IPS DF 6.9 (cell line): Measurements from ENCODE around the gene CLDN18.

Experiments
- DNase-seq: peaks from one replicate; pipeline ENCODE4 v3.0.0-alpha.2; 2013; ENCODE audit warnings: low read depth, low spot score
- H3K27ac ChIP-seq: one replicate; pipeline ENCODE4 v1.5.1; 2013; ENCODE audit warnings: low read length, control low read depth
- H3K27me3 ChIP-seq: 2 replicates; pipeline ENCODE4 v1.6.1; 2013; ENCODE audit warnings: mild to moderate bottlenecking, low read length; ENCODE audit not compliant: control insufficient read depth, insufficient read depth
- H3K36me3 ChIP-seq: 2 replicates; pipeline ENCODE4 v1.6.1; 2013; ENCODE audit warnings: low read length; ENCODE audit not compliant: control insufficient read depth, insufficient read depth
- H3K4me1 ChIP-seq: 2 replicates; pipeline ENCODE4 v1.6.1; 2013; ENCODE audit warnings: low read length; ENCODE audit not compliant: control insufficient read depth, insufficient read depth
- H3K4me3 ChIP-seq: 2 replicates; pipeline ENCODE4 v1.5.1; 2013; ENCODE audit warnings: mild to moderate bottlenecking, low read length
- H3K9me3 ChIP-seq: 2 replicates; pipeline ENCODE4 v1.6.1; 2013; ENCODE audit warnings: low read length, inconsistent platforms; ENCODE audit not compliant: control insufficient read depth, insufficient read depth
- WGBS: extraction: QIAGEN DNeasy Blood & Tissue Kit; methylation state at CpG from one replicate; pipeline ENCODE4 v1.1.7; 2013; ENCODE audit warnings: mixed read lengths, missing lambda C conversion rate; ENCODE audit not compliant: insufficient read length, insufficient coverage; 5-methylcytosine and 5-hydroxymethylcytosine counted together

Gene CLDN18

DNA sequence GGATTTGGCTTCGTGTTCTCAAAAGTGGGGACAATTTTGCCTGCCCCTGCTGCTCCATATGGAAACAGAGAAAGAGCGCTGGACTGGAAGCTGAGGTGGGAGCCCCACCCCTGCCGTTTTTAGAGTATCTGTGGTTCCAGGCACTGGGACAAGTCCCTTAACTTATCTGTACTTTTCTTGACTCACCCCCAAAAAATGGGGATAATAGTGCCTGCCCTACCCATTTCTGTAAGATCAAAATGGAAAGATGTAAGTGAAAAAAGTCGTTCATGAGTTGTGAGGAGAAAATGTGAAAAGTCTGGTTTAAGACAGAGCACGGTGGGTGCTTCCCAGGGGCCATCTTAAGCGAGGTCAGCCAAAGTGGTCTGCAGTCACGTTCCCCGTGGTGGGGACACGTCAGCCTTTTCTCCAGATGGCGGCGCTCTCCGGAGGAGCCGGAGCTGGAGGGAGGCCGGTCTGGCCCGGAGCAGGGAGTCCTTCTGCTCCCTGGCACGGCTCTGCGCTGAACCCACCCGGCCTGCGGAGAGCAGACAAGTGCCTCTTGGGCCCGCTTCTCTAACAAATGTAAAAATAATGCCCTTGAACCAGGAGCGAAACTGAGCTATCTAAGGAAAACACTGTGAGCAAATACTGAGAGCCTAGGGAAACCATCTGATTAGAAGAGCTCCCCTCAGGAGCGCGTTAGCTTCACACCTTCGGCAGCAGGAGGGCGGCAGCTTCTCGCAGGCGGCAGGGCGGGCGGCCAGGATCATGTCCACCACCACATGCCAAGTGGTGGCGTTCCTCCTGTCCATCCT is at the start of gene CLDN18:
TSS of gene CLDN18 (plus strand) at position 690 of the 797 bp plus-strand sequence. CDS start at position 751, 61 bp downstream.
- no CpG with 5 or more reads among the region's 30 CpGs for WGBS
- H3K4me1 ChIP-seq: 0 out of 2 replicates have a peak, but pooled peaks cover 1% of the 10 kb centered on the region
- no peak for DNase-seq
- H3K9me3 ChIP-seq: no peaks in the 10 kb centered on the region
- H3K27ac ChIP-seq: no peak within 1 kb of the TSS
- no peak within 1 kb of the TSS for H3K4me3 ChIP-seq
- no peaks in the 10 kb centered on the region; the same call in 1 of the 2 replicates for H3K36me3 ChIP-seq
- H3K27me3 ChIP-seq: no peaks in the 10 kb centered on the region

GRCh38 chr3:137962251-137962650 is 47.7 kb upstream of the CLDN18 start:
- H3K9me3 ChIP-seq: no peaks in the 10 kb centered on the region
- no CpG with 5 or more reads among the region's 7 CpGs for WGBS
- no peak overlapping the region for H3K27ac ChIP-seq
- H3K27me3 ChIP-seq: no peaks in the 10 kb centered on the region
- DNase-seq: no peak
- H3K36me3 ChIP-seq: no peaks in the 10 kb centered on the region
- H3K4me1 ChIP-seq: no peaks in the 10 kb centered on the region; the same call in 1 of the 2 replicates
- no peak overlapping the region for H3K4me3 ChIP-seq

DNA sequence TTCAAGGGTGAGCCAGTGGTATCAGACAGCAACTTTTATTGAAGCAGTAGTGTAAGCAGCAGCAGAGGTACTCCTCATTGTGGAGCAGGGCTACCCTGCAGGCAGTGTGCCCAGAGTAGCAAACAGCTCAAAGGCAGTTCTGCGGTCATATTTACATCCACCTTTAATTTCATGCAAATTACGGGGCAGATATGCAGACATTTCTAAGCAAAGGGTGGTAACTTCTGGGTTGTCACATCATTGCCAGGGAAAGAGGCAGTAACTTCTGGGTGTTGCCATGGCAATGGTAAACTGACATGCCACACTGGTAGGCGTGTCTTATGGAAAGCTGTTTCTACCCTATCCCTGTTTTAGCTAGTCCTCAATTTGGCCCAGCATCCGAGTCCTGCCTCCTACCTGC is 46.5 kb upstream of the CLDN18 start:
- H3K27ac ChIP-seq: no peak overlapping the region
- no peaks in the 10 kb centered on the region; the same call in 1 of the 2 replicates for H3K4me1 ChIP-seq
- no CpG with 5 or more reads among the region's 4 CpGs for WGBS
- H3K4me3 ChIP-seq: no peak overlapping the region
- no peak for DNase-seq
- H3K27me3 ChIP-seq: no peaks in the 10 kb centered on the region
- no peaks in the 10 kb centered on the region for H3K36me3 ChIP-seq
- H3K9me3 ChIP-seq: no peaks in the 10 kb centered on the region

GRCh38 chr3:137970914-137971831 is 38.8 kb upstream of the CLDN18 start:
- H3K4me3 ChIP-seq: no peak overlapping the region
- peak; percentile 68 for DNase-seq
- peaks cover 1% of the 10 kb centered on the region; the same call in 1 of the 2 replicates for H3K4me1 ChIP-seq
- no peaks in the 10 kb centered on the region for H3K9me3 ChIP-seq
- no peaks in the 10 kb centered on the region for H3K36me3 ChIP-seq
- H3K27me3 ChIP-seq: no peaks in the 10 kb centered on the region
- H3K27ac ChIP-seq: no peak overlapping the region
- WGBS: no CpG with 5 or more reads among the region's 18 CpGs

DNA sequence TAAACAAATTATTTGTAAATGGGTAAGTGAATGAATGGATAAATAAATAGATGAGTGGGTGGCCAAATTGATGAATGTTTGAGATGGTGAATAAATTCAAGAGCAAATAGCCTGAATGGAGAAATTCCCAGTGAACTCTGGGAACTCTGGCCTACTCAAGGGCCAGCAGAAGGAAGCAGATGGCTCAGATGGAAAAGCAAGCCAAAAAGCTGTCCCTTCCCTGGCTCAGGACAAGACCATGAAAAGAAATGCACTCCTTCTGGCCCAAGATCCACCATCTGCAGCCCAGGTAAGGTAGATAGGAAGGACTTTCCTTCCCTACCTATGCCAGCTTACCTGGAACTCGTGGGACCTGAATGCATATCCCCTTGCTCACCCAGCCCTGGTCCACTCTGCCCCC is 37.6 kb upstream of the CLDN18 start:
- Histone ChIP-seq H3K27me3 (no peaks in the 10 kb centered on the region), H3K4me1 (peaks cover 1% of the 10 kb centered on the region; the same call in 1 of the 2 replicates), H3K4me3 (no peak overlapping the region), H3K27ac (no peak overlapping the region), H3K9me3 (no peaks in the 10 kb centered on the region), H3K36me3 (no peaks in the 10 kb centered on the region)
- WGBS: no CpG with 5 or more reads among the region's 1 CpG
- DNase-seq: no peak

DNA sequence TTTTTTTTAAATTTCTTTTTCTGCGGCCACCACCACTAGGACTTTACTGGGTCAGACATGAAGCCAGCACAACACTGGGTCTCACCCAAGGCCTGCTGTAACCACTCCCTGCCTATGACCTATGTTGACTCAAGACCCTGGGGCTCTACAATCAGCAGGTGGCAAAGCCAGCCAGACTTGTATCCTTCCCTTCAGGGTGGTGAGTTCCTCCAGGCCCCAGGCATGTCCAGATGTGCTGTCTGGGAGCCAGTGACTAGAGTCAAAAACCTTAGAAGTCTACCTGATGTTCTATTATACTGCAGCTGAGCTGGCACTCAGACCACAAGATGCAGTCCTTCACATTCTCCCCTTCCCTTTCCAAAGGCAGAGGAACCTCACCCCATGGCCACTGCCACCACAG is 31.6 kb upstream of the CLDN18 start:
- no CpG with 5 or more reads among the region's 1 CpG for WGBS
- H3K27ac ChIP-seq: no peak overlapping the region
- H3K36me3 ChIP-seq: no peaks in the 10 kb centered on the region
- no peak for DNase-seq
- 0 out of 2 replicates have a peak, but pooled peaks cover 1% of the 10 kb centered on the region for H3K9me3 ChIP-seq
- H3K4me3 ChIP-seq: no peak overlapping the region
- H3K4me1 ChIP-seq: no peaks in the 10 kb centered on the region
- H3K27me3 ChIP-seq: no peaks in the 10 kb centered on the region

- Histone ChIP-seq H3K27ac (no peak overlapping the region), H3K9me3 (no peaks in the 10 kb centered on the region), H3K4me3 (no peak overlapping the region), H3K27me3 (no peaks in the 10 kb centered on the region), H3K4me1 (no peaks in the 10 kb centered on the region), H3K36me3 (no peaks in the 10 kb centered on the region)
- DNase-seq: no peak
- no CpG with 5 or more reads among the region's 1 CpG for WGBS
Measured at GRCh38 chr3:137987723-137988122, 22.2 kb upstream of the CLDN18 start.

DNA sequence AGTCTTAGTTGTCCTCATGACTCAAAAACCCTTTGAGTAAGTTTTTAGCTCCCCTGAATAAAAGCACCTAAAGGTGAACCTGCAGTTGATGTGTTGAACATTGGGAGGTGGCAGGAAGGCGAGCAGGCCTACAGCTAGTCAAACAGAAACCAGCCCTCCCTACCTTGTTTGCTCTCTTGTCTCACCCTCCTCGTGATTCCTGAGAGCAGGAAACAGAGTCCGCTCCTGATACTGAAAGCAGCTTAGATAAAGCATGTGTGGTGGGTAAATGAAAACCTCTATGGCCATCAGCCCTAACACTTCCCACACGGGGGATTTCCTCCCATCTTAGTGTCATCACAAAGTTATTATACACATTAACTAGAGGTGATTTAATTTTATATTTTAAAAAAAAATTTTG is 21.8 kb upstream of the CLDN18 start:
- Histone ChIP-seq H3K4me1 (no peaks in the 10 kb centered on the region), H3K9me3 (no peaks in the 10 kb centered on the region), H3K27me3 (no peaks in the 10 kb centered on the region), H3K27ac (no peak overlapping the region), H3K4me3 (no peak overlapping the region), H3K36me3 (no peaks in the 10 kb centered on the region)
- no peak for DNase-seq
- WGBS: no CpG with 5 or more reads among the region's 4 CpGs

- Histone ChIP-seq H3K4me3 (no peak overlapping the region), H3K36me3 (no peaks in the 10 kb centered on the region), H3K27me3 (no peaks in the 10 kb centered on the region), H3K4me1 (no peaks in the 10 kb centered on the region), H3K9me3 (no peaks in the 10 kb centered on the region), H3K27ac (no peak overlapping the region)
- no peak for DNase-seq
- no CpG with 5 or more reads among the region's 3 CpGs for WGBS
Measured at GRCh38 chr3:137988982-137989381, 21.0 kb upstream of the CLDN18 start.

DNA sequence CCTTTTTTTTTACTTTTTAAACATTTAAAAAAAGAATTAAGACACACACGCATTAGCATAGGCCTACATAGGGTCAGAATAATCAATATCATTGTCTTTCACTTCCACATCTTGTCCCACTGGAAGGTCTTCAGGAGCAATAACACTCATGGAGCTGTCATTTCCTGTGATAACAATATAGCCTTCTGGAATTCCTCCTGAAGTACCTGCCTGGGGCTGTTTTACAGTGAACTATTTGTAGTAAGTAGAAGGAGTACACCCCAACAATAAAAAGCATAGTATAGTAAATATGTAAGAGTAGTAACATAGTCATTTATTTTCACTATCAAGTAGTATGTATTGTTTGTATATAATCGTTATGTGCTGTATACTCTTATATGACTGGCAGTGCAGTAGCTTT is 19.5 kb upstream of the CLDN18 start:
- H3K36me3 ChIP-seq: no peaks in the 10 kb centered on the region
- H3K27me3 ChIP-seq: no peaks in the 10 kb centered on the region
- no CpG with 5 or more reads among the region's 2 CpGs for WGBS
- H3K9me3 ChIP-seq: no peaks in the 10 kb centered on the region
- no peak overlapping the region for H3K4me3 ChIP-seq
- no peaks in the 10 kb centered on the region for H3K4me1 ChIP-seq
- no peak overlapping the region for H3K27ac ChIP-seq
- DNase-seq: no peak
